GM12878 (cell line): ENCODE measurements around the gene MGAT5. TPM values are rescaled to one million over a fixed set of nuclear protein-coding genes. Genes with fewer than 3 reads are reported as not detected.

Source experiments
- ATAC-seq: fragments of 200-7000 bp; cut with Tn5 transposase; 3 replicates; pipeline ENCODE4 v1.9.1; 2020; ENCODE audit warnings: mild to moderate bottlenecking, moderate library complexity
- BruUV-seq: library from RNA; stranded (reverse); fragments of 400-500 nt; replicated peaks from 2 replicates; lab custom pipeline; 2021; lab: Mats Ljungman, UMichigan
- CTCF ChIA-PET: fragments of 300-600 bp; sonication (Branson Sonifier 250); formaldehyde crosslinking; extraction: SDS; loops from one replicate; lab custom pipeline; 2021; ENCODE audit warnings: inconsistent platforms; lab: Yijun Ruan, JAX
- POLR2A ChIA-PET: fragments of 350-600 bp; formaldehyde crosslinking; extraction: SDS; loops from one replicate; lab custom pipeline; 2021; ENCODE audit warnings: inconsistent platforms; lab: Charles Lee
- RAD21 ChIA-PET: fragments of 300-600 bp; sonication (Branson Sonifier 250); formaldehyde crosslinking; loops from one replicate; lab custom pipeline; 2023; ENCODE audit warnings: antibody characterized with exemption; ENCODE audit not compliant: unreplicated experiment; lab: Charles Lee
- SMC1A ChIA-PET: fragments of 300-600 bp; sonication (Branson Sonifier 250); formaldehyde crosslinking; loops from one replicate; lab custom pipeline; 2023; ENCODE audit not compliant: unreplicated experiment, uncharacterized antibody; lab: Charles Lee
- DNase-seq: peaks from one replicate; pipeline ENCODE4 v3.0.0-alpha.2; 2011; ENCODE audit warnings: low read depth, low spot score
- FAIRE-seq: peaks from 3 replicates; lab custom pipeline; 2011; peaks lifted over from hg19 to GRCh38; lab: Jason Lieb, UNC
- H2AFZ ChIP-seq: 2 replicates; pipeline ENCODE4 v1.6.0; 2011; ENCODE audit warnings: low read depth, low read length, control low read depth; ENCODE audit not compliant: control insufficient read depth
- H3K27ac ChIP-seq: 2 replicates; pipeline ENCODE4 v1.5.1; 2011; ENCODE audit warnings: control low read depth; ENCODE audit not compliant: control insufficient read depth, insufficient read depth
- H3K27me3 ChIP-seq, 2 experiments: replicated peaks in 1 of 2; 2 replicates each; pipeline versions ENCODE4 v1.6.0 to v1.6.1; 2011; ENCODE audit warnings: low read length in 1 of 2; ENCODE audit not compliant: control insufficient read depth in 2 of 2, insufficient read depth in 2 of 2
- H3K36me3 ChIP-seq, 2 experiments: 2 replicates each; pipeline ENCODE4 v1.5.1; 2011; ENCODE audit warnings: low read length in 1 of 2; ENCODE audit not compliant: control insufficient read depth in 2 of 2, insufficient read depth in 2 of 2
- H3K4me1 ChIP-seq: 2 replicates; pipeline ENCODE4 v1.6.1; 2011; ENCODE audit warnings: mild to moderate bottlenecking, low read length, moderate library complexity, mixed read lengths; ENCODE audit not compliant: control insufficient read depth, insufficient read depth
- H3K4me2 ChIP-seq: 2 replicates; pipeline ENCODE4 v1.6.0; 2011; ENCODE audit warnings: control low read depth; ENCODE audit not compliant: control insufficient read depth, insufficient read depth
- H3K4me3 ChIP-seq: fragments of 200-600 bp; sonication (generic); 2 replicates; pipeline ENCODE4 v1.5.1; 2016
- H3K79me2 ChIP-seq: 2 replicates; pipeline ENCODE4 v1.6.0; 2011; ENCODE audit warnings: low read length; ENCODE audit not compliant: control insufficient read depth, insufficient read depth
- H3K9ac ChIP-seq: 2 replicates; pipeline ENCODE4 v1.8.0; 2011; ENCODE audit warnings: low read length, control low read depth, mixed read lengths; ENCODE audit not compliant: control insufficient read depth, insufficient read depth
- H3K9me3 ChIP-seq: replicated peaks from 3 replicates; pipeline ENCODE4 v1.5.1; 2011; ENCODE audit warnings: mild to moderate bottlenecking, low read length; ENCODE audit not compliant: control insufficient read depth, insufficient read depth
- H4K20me1 ChIP-seq: 2 replicates; pipeline ENCODE4 v1.6.0; 2011; ENCODE audit not compliant: control insufficient read depth, insufficient read depth
- CEBPB ChIP-seq, 2 experiments: fragments of 150-350 bp in 1 of 2; IDR thresholded peaks; 2 replicates each; pipeline ENCODE4 v1.6.1; 2012 to 2014; ENCODE audit warnings: low read depth in 2 of 2, low read length in 2 of 2, borderline replicate concordance in 1 of 2, inconsistent platforms in 1 of 2
- PML ChIP-seq: IDR thresholded peaks from 2 replicates; pipeline ENCODE4 v1.6.1; 2012; ENCODE audit warnings: low read length, inconsistent platforms
- ZBTB40 ChIP-seq: fragments of 450-650 bp; IDR thresholded peaks from 2 replicates; pipeline ENCODE4 v1.6.1; 2016; ENCODE audit warnings: mild to moderate bottlenecking, moderate library complexity, borderline replicate concordance
- WGBS: methylation state at CpG from one replicate; pipeline ENCODE4 v1.1.6; 2016; ENCODE audit warnings: low lambda C conversion rate; ENCODE audit not compliant: insufficient replicate concordance, insufficient coverage; ENCODE audit errors: missing lambda C conversion rate; 5-methylcytosine and 5-hydroxymethylcytosine counted together
- in situ Hi-C: fragments of 300-500 bp; cut with MboI; formaldehyde crosslinking; loops from 9 replicates; pipeline ENCODE4 v1.14.3; 2018; ENCODE audit warnings: mixed read lengths
- intact Hi-C: fragments of 100-400 bp; cut with micrococcal nuclease; formaldehyde crosslinking; loops from one replicate; pipeline ENCODE4 v1.14.2; 2022; ENCODE audit not compliant: unreplicated experiment
- polyA plus RNA-seq, 11 experiments: library from polyadenylated mRNA; depleted of rRNA in 4 of 11; unstranded in 6 of 11; stranded (reverse) in 5 of 11; fragments of >200 nt; fragmentation: Nextera tagmentation in 4 of 11; fragmentation: Illumina TruSeq in 1 of 11; extraction: Ambion mirVana in 4 of 11; extraction: Trizol in 1 of 11; gene quantifications; 1 replicate in 1 of 11; 2 replicates in 10 of 11; pipeline versions ENCODE4 v1.2.1 to v1.2.3, GENCODE V29; 2011 to 2016; ENCODE audit warnings: inconsistent platforms in 2 of 11, missing spikeins in 2 of 11, low read depth in 1 of 11
- total RNA-seq, 4 experiments: library from RNA; depleted of rRNA in 3 of 4; stranded (reverse); fragments of >200 nt in 3 of 4; fragmentation: Illumina TruSeq in 1 of 4; extraction: Trizol in 1 of 4; gene quantifications; 2 replicates each; pipeline versions ENCODE4 v1.2.1 to v1.2.3, GENCODE V29; 2013 to 2021

Gene MGAT5
- total and polyA plus RNA-seq, 10 of the 15 experiments (the other 5 are each of a cell fraction or from before 2014, with no cell fraction given): 4.9 to 104 (median 36.2) TPM

GRCh38 chr2:134462791-134463698 is 209.2 kb downstream of the MGAT5 start (continued):
- no peak for TF ChIP-seq ZBTB40

GRCh38 chr2:134463699-134464022 is 209.8 kb downstream of the MGAT5 start:
- Histone ChIP-seq H2AFZ (no peak overlapping the region), H3K79me2 (no peaks in the 10 kb centered on the region), H3K36me3 (no peaks in the 10 kb centered on the region), H3K4me2 (no peak overlapping the region), H3K27me3 (no peaks in the 10 kb centered on the region), H4K20me1 (no peaks in the 10 kb centered on the region), H3K9ac (no peak overlapping the region), H3K4me1 (no peaks in the 10 kb centered on the region), H3K27ac (no peak overlapping the region), H3K9me3 (no peaks in the 10 kb centered on the region), H3K4me3 (no peak overlapping the region)
- DNase-seq (no peak), FAIRE-seq (no peak), ATAC-seq (no peak)
- RAD21 ChIA-PET: no interaction called here
- WGBS: 59% methylated on average over 7 of the region's 7 CpGs
- SMC1A ChIA-PET: no interaction called here
- intact Hi-C loops (no loop called here), in situ Hi-C loops (loop anchor here (5.0 kb wide), 1 partner anchor 434 kb away; no protein-coding TSS in a partner anchor)
- POLR2A ChIA-PET: no interaction called here
- TF ChIP-seq CEBPB (IDR thresholded peaks at IDR 0.05; ENCODE audit: borderline replicate concordance in 1 of 2, low read depth in 2 of 2, low read length in 2 of 2): no peak
- no peak for TF ChIP-seq PML
- no TSS peak for BruUV-seq
- CTCF ChIA-PET: no interaction called here
